Subcutaneous abdominal adipose tissue (tissue), 5 donors: Measurements from ENCODE around the gene CASS4.
A peak's percentile ranks its signal among the peaks of the same experiment; 100 is the strongest.

ENCODE experiments used
- H3K27ac ChIP-seq: one replicate; pipeline ENCODE4 v1.7.0; 2013; ENCODE audit warnings: low read depth, mild to moderate bottlenecking, inconsistent platforms, low read length, moderate library complexity
- H3K27me3 ChIP-seq, 5 donors: one replicate each; pipeline ENCODE4 v1.7.0; 2013; ENCODE audit warnings: low read length in 5 of 5, inconsistent platforms in 1 of 5; ENCODE audit not compliant: control insufficient read depth in 5 of 5, insufficient read depth in 4 of 5
- H3K36me3 ChIP-seq, 5 donors: one replicate each; pipeline ENCODE4 v1.7.0; 2013; ENCODE audit warnings: low read length in 5 of 5; ENCODE audit not compliant: control insufficient read depth in 5 of 5, insufficient read depth in 5 of 5
- H3K4me1 ChIP-seq, 5 donors: one replicate each; pipeline ENCODE4 v1.7.0; 2013; ENCODE audit warnings: low read length in 5 of 5, mild to moderate bottlenecking in 3 of 5, moderate library complexity in 1 of 5; ENCODE audit not compliant: control insufficient read depth in 5 of 5, insufficient read depth in 5 of 5
- H3K4me3 ChIP-seq, 5 donors: one replicate each; pipeline ENCODE4 v1.7.0; 2013; ENCODE audit warnings: low read length in 5 of 5, low read depth in 1 of 5
- H3K9ac ChIP-seq, 5 donors: one replicate each; pipeline ENCODE4 v1.7.0; 2013; ENCODE audit warnings: low read length in 5 of 5, mild to moderate bottlenecking in 4 of 5, moderate library complexity in 3 of 5
- H3K9me3 ChIP-seq, 5 donors: one replicate each; pipeline ENCODE4 v1.7.0; 2013; ENCODE audit warnings: low read length in 5 of 5; ENCODE audit not compliant: control insufficient read depth in 5 of 5
- donor health status: healthy.
- donor health status: healthy.
- donor health status: healthy.
- donor health status: healthy.
- donor health status: healthy.

CASS4 gene

DNA sequence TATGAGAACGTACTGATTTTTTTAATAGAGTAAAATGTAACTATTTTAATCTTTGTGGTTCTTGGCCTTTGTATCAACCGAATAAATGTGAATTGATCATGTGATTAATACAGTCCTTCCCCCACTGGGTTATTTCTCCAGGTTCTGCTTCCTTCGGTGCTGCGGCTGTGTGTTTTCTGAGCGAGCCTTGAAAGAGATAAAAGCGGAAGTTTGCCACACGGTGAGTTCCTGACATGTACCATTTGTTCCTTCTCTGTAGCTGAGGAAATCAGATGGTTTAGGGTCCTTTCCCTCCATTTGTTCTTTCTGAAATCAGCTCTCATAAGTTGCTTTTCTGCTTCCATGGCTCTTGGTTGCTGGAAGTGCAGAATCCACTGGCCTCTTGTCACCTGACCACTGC is 71.9 kb downstream of the CASS4 start:
- peaks cover 0 to 3% (median 0%) of the 10 kb centered on the region in 5 donors for H3K4me1 ChIP-seq
- no peaks in the 10 kb centered on the region for H3K27me3 ChIP-seq
- H3K4me3 ChIP-seq, result no peak overlapping the region
- peaks cover 26 to 84% (median 74%) of the 10 kb centered on the region in 5 donors for H3K36me3 ChIP-seq
- H3K9ac ChIP-seq, result no peak overlapping the region
- no peaks in the 10 kb centered on the region for H3K9me3 ChIP-seq
- H3K27ac ChIP-seq, result no peak overlapping the region

DNA sequence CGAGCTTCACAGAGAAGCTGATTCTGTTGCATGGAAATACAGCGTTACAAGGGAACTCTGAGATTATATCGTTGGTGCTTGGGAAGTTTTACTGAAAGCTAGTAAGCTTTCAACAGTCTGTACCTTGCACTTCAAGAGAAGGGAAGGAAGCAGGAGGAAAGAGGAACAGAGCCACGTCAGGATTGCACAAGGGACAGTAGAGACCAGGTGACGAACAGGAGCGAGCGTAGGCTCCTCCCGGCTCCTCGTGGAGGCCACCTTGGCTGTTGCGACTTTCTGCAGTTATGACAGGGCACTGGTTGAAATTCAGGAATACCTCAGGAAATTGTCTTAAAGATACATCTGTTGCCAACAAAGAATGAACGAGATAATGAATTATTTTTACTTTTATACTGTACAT is 75.2 kb downstream of the CASS4 start:
- Histone ChIP-seq H3K4me3 (no peak overlapping the region), H3K36me3 (peaks cover 18 to 81% (median 65%) of the 10 kb centered on the region in 5 donors), H3K27ac (no peak overlapping the region), H3K9ac (no peak overlapping the region), H3K4me1 (peaks cover 0 to 3% (median 0%) of the 10 kb centered on the region in 5 donors), H3K27me3 (no peaks in the 10 kb centered on the region), H3K9me3 (no peaks in the 10 kb centered on the region)

DNA sequence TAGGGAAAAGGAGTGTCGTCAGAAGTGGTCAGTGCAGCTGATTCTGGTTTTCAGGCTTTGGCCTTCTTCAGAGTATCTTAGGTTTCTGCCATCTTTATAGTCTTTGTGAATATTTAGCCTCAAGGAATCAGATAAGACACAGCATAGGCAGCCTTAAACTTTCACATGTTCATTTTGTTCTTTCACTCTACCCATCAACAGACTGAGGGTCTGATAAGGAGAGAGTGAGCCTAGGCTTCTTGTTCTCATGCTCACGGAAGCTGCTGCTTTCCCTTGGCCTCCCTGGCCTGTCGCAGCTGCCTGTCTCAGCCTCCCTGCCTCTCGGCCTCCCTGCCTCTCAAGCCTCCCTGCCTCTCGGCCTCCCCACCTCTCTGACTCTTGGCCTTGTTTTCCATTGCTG is 76.5 kb downstream of the CASS4 start:
- Histone ChIP-seq H3K27me3 (no peaks in the 10 kb centered on the region), H3K36me3 (peaks cover 20 to 80% (median 65%) of the 10 kb centered on the region in 5 donors), H3K27ac (no peak overlapping the region), H3K9ac (no peak overlapping the region), H3K4me1 (peaks cover 0 to 3% (median 0%) of the 10 kb centered on the region in 5 donors), H3K9me3 (no peaks in the 10 kb centered on the region), H3K4me3 (no peak overlapping the region)

DNA sequence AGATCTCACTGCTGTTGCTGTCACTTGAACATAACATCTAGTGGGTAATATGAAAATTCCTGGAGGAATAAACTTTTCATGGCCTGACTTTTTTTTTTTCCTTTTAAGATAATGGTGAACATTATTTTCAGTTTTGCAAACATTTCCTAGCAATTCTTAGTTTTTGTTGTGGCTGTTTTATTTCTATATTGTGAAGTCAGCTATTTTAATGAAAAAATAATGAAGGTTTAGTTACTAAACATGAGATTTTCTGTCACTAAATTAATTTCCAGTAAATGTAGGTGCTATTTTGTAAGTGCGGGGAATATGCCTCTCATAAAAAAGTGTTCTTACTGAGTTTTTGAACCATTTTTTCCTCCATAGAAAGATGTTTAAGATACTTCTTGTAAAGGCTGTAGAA is 89.1 kb downstream of the CASS4 start:
- Histone ChIP-seq H3K27ac (no peak overlapping the region), H3K27me3 (no peaks in the 10 kb centered on the region), H3K4me3 (no peak overlapping the region), H3K4me1 (peaks cover 0 to 2% (median 0%) of the 10 kb centered on the region in 5 donors), H3K9me3 (peaks cover 0 to 5% (median 4%) of the 10 kb centered on the region in 5 donors), H3K36me3 (peaks cover 17 to 27% (median 26%) of the 10 kb centered on the region in 5 donors), H3K9ac (peak overlapping the region in 1 of 5 donors; percentile 8)

DNA sequence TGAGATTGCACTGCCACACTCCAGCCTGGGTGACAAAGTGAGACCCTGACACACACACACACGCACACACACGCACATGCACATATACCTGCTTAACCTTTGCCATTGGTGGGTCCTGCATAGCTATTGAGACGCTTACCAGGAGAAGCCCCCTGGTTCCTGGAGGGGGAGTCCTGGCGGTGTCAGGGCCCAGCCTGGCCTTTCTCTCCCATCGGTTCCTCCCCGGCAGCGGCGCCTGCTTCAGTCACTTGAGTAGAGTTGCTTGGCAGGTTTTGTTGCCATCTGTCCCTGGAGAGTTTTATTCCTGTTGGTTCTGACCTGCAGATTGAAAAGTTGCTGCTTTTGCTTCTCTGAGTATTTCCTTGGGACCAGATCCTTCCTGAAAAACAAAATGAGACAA is 91.9 kb downstream of the CASS4 start:
- Histone ChIP-seq H3K36me3 (peaks cover 0 to 15% (median 12%) of the 10 kb centered on the region in 5 donors), H3K9me3 (no peaks in the 10 kb centered on the region), H3K4me3 (no peak overlapping the region), H3K27ac (no peak overlapping the region), H3K9ac (no peak overlapping the region), H3K4me1 (peaks cover 0 to 2% (median 0%) of the 10 kb centered on the region in 5 donors), H3K27me3 (no peaks in the 10 kb centered on the region)

DNA sequence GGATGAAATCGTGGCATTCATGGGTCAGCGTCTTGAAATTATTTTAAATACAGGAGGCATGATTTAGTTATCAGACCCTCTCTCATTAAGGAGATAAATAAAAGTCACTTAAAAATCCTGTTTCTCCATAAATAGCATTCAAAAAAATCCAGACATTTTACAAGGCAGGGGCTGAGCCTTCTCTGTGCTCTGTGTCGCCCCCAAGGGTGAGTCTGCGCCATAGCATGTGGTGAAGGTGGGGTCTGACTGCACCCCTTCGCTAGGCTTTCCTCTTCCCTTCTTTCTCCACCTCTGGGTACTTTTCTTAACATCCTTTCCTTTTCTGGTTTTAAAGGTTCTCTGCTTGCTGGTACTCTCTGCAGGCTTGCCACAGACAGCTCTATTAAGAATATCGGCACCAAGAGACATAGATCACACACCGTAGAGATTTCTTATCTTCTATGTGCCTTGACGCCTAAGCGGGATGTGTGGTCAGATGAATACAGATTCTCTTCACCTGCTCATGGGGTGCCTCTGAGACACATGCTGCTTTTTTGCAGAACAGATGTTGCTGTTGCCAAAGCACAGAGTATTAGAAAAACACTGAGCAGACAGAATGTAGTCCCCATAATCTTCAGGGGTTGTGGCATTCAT is 92.4 kb downstream of the CASS4 start:
- Histone ChIP-seq H3K9me3 (no peaks in the 10 kb centered on the region), H3K4me1 (peaks cover 0 to 2% (median 0%) of the 10 kb centered on the region in 5 donors), H3K4me3 (no peak overlapping the region), H3K27me3 (no peaks in the 10 kb centered on the region), H3K27ac (no peak overlapping the region), H3K9ac (no peak overlapping the region), H3K36me3 (peaks cover 0 to 15% (median 12%) of the 10 kb centered on the region in 5 donors)

DNA sequence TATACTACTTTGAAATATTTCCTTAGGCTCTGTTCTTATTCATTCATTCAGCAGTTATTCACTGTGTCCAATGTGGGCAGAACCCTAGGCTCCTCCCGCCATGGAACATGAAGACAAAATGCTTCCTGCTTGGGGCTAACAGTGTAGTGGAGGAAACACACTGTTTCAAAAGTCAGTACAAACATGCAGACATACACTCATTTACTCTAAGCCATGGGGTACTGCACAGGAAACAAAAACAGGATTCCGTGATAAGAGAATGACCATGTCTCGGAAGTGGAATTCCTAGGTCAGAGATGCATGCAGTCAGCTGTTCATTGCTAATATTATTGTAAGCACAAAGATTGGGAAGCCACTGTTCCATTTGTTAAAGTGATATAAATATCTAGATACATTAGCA is 94.0 kb downstream of the CASS4 start:
- no peak overlapping the region for H3K27ac ChIP-seq
- H3K4me3 ChIP-seq, result no peak overlapping the region
- H3K9me3 ChIP-seq, result no peaks in the 10 kb centered on the region
- H3K27me3 ChIP-seq, result no peaks in the 10 kb centered on the region
- no peak overlapping the region for H3K9ac ChIP-seq
- peaks cover 0 to 2% (median 0%) of the 10 kb centered on the region in 5 donors for H3K4me1 ChIP-seq
- H3K36me3 ChIP-seq, result peaks cover 0 to 15% (median 12%) of the 10 kb centered on the region in 5 donors
